Fibroblast of peridontal ligament (primary cell): ENCODE measurements around the gene PPFIBP2.

ENCODE experiments used
- DNase-seq: peaks from one replicate; pipeline ENCODE4 v3.0.0-alpha.2; 2010; ENCODE audit errors: extremely low read depth

Gene PPFIBP2

GRCh38 chr11:7600205-7600775 is 86.5 kb downstream of the PPFIBP2 start:
- peak; percentile 87 for DNase-seq

GRCh38 chr11:7603031-7603781 is 89.4 kb downstream of the PPFIBP2 start:
- DNase-seq = peak; percentile 85

- no peak for DNase-seq
These were observed 90.6 kb downstream of the PPFIBP2 start for GRCh38 chr11:7604331-7604955.

- no peak for DNase-seq
These were observed 91.6 kb downstream of the PPFIBP2 start for GRCh38 chr11:7605186-7605943.

- DNase-seq = no peak
These were observed 92.7 kb downstream of the PPFIBP2 start for GRCh38 chr11:7606496-7606895.

GRCh38 chr11:7609015-7609414 is 95.2 kb downstream of the PPFIBP2 start:
- peak; percentile 38 for DNase-seq

GRCh38 chr11:7609521-7609920 is 95.7 kb downstream of the PPFIBP2 start:
- peak; percentile 56 for DNase-seq

- no peak for DNase-seq
These were observed 96.6 kb downstream of the PPFIBP2 start for GRCh38 chr11:7610393-7610792.

- no peak for DNase-seq
These were observed 97.6 kb downstream of the PPFIBP2 start for GRCh38 chr11:7611411-7611810.

- no peak for DNase-seq
These were observed 98.4 kb downstream of the PPFIBP2 start for GRCh38 chr11:7612056-7612660.

GRCh38 chr11:7612661-7613393 is 99.0 kb downstream of the PPFIBP2 start:
- DNase-seq = no peak

- DNase-seq = no peak
These were observed 99.6 kb downstream of the PPFIBP2 start for GRCh38 chr11:7613394-7613720.

GRCh38 chr11:7614656-7615055 is 100.9 kb downstream of the PPFIBP2 start:
- no peak for DNase-seq

GRCh38 chr11:7617032-7617431 is 103.2 kb downstream of the PPFIBP2 start:
- DNase-seq = no peak

- DNase-seq = no peak
These were observed 105.5 kb downstream of the PPFIBP2 start for GRCh38 chr11:7619322-7619721.

GRCh38 chr11:7621090-7621489 is 107.3 kb downstream of the PPFIBP2 start:
- DNase-seq = no peak

GRCh38 chr11:7621554-7621953 is 107.8 kb downstream of the PPFIBP2 start:
- no peak for DNase-seq

- DNase-seq = no peak
These were observed 108.9 kb downstream of the PPFIBP2 start for GRCh38 chr11:7622721-7623120.

- DNase-seq = no peak
These were observed 114.9 kb downstream of the PPFIBP2 start for GRCh38 chr11:7628660-7629059.

- DNase-seq = no peak
These were observed 116.2 kb downstream of the PPFIBP2 start for GRCh38 chr11:7630002-7630401.

GRCh38 chr11:7632211-7632610 is 118.4 kb downstream of the PPFIBP2 start:
- DNase-seq = no peak
